Panc1 (cell line): Measurements from ENCODE around the gene PTPRJ.

Experiments used
- CTCF ChIP-seq: fragments of 450-650 bp; IDR thresholded peaks from 2 replicates; pipeline ENCODE4 v1.5.1; 2017; ENCODE audit warnings: mild to moderate bottlenecking
- POLR2AphosphoS5 ChIP-seq: IDR thresholded peaks from 2 replicates; pipeline ENCODE4 v1.6.1; 2012; ENCODE audit warnings: mild to moderate bottlenecking, low read depth, low read length, moderate library complexity
- TCF7L2 ChIP-seq: IDR thresholded peaks from 2 replicates; pipeline ENCODE4 v1.6.1; 2011; ENCODE audit warnings: mild to moderate bottlenecking, low read depth, low read length, inconsistent platforms

GRCh38 chr11:48075637-48076036 lies 95.3 kb downstream of the PTPRJ start:
- TF ChIP-seq CTCF (no peak), POLR2AphosphoS5 (no peak), TCF7L2 (no peak)
